Left cardiac atrium (tissue), 4 donors: ENCODE data around the gene RHOBTB1. TPM values are rescaled to one million over a fixed set of nuclear protein-coding genes. Genes with fewer than 3 reads are reported as not detected.
"Not testable (repeated sequence)": the region's sequence is repeated elsewhere in the genome, so short reads cannot be mapped to it uniquely, and the experiment has no call there.

Experiments
- ATAC-seq, 2 donors: fragments of 200-7000 bp; cut with Tn5 transposase; one replicate each; pipeline ENCODE4 v1.9.1; 2020; ENCODE audit warnings: mild to moderate bottlenecking in 2 of 2, moderate library complexity in 2 of 2
- DNase-seq: peaks from one replicate; pipeline ENCODE4 v3.0.0-alpha.2; 2020
- intact Hi-C, 2 donors: fragments of 100-400 bp; cut with DNase I; formaldehyde crosslinking; loops; one replicate each; pipeline versions ENCODE4 v1.14.1 to v1.15.1; 2022 to 2023
- long read RNA-seq: library from polyadenylated mRNA; unstranded; transcript quantifications from one replicate; pipeline ENCODE4 v2.0.0, GENCODE V29; 2021
- total RNA-seq, 2 donors: library from RNA; stranded (reverse); fragmentation: NEBNext Ultra II Directional; extraction: Animal tissue kit (Norgen Biotek cat#: 25700); gene quantifications; one replicate each; pipeline ENCODE4 v1.2.1, GENCODE V29; 2021
- donor health status: DM: no; HTN: yes; CAD: no.
- donor health status: DM: no; HTN: yes; CAD: no; lungs with severe emphysema.
- donor health status: DM: yes; HTN: yes; CAD: no.
- donor health status: Dilated cardiomyopathy.

Gene RHOBTB1
- 10 to 100 TPM in 1 of 2 donors, 1 to 10 TPM in 1; 9.5 to 14.1 TPM for total RNA-seq
- long read RNA-seq, full-length matches to known transcripts: 2 of 5 reads
- long read RNA-seq, partial matches to known transcripts: 1 of 5 reads
- long read RNA-seq, other reads (novel, unspliced or antisense): 2 of 5 reads

DNA sequence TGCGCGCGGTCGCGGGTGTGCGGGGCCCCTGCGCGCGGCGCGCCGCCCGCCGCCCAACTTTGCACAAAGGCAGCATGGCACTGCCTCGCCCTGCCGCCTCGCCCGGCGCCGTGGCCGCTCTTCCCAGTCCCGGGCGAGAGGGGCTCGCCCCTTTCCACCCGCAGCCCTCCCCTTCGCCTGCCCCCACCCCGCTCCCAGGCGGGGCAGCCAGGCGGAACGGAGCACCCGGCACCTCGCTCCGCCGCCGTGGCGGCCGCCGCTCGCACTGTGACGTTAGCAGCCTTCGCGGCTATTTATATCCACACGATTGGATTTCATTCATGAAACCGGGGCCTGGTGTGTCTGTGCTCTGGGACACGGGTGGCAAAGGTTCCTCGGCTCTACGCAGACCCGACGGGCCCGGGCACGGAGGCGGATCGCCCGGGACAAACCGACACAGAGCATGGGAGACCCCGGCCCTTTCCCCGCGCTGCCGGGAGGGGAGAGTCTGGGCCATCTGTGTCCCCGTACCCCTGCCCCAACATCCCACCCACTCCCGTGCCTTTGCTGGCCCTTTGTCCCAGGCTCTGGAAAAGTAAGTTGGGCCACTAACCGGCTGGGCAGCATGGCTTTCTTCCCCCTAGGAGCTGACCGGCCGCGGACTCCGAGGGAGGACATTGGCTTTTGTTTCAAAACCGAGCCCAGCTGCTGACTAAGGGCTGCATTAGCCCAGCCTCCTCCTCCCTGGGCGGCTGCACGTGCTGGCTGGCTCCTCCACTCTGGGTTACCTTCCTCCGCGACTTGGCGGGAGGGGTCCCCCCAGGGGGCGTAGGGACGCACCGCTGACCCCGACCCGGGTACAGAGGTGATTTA is at the start of gene RHOBTB1:
RHOBTB1 (minus strand) TSS at position 128 of the 852 bp plus-strand sequence. CDS start 32,643 bp downstream, outside the sequence.
- intact Hi-C loops: loop anchor here (5.0 to 10.0 kb wide), 2 partner anchors 42 to 59 kb away; no protein-coding TSS in a partner anchor
- ATAC-seq (peak; percentile 90 to 94), DNase-seq (peak; percentile 84)

DNA sequence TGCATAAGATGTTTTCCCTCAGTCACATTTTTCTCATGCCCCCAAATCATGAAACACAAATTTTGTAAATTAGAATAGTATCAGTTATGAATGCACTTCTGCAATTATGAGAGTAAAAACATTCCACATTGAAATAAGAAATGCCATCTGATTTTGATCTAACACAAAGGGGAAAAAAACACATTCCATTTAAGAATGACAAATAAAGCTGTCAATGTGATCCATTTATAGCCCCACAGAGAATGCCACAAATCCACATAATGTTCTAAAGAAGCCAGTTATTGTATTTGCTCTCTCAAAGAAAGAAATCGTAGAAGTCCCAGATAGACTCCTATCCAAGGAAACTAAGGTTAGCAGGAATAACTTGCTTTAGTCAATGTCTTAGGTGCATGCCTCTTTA is 48.7 kb upstream of the RHOBTB1 start:
- intact Hi-C loops: no loop called here
- DNase-seq (no peak), ATAC-seq (no peak)

GRCh38 chr10:60990663-60991062 is 46.7 kb upstream of the RHOBTB1 start:
- intact Hi-C loops: no loop called here
- no peak for ATAC-seq

DNA sequence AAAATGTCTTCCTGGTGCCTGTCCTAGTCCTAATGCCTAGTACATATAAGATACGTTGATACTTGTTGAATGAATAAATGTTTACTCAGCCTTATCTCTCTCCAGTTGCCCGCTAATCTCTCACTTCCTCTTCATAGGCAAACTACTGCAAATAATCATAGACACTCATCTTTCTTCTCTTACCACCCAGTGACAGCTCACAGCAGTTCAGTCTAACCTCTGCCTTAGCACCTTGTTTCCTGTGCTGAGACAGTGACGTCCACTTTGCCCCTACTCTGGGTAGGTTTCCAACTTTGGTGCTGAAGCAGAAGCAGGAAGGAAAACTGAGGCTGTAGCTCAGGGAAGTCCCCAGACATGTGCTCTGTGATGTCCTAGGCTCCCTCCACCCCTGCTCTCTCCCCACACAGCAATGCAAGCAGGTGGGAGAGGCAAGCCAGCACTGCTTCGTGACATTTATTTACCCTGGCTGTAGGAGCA is 45.5 kb upstream of the RHOBTB1 start:
- intact Hi-C loops: no loop called here
- ATAC-seq (no peak), DNase-seq (no peak)

More at GRCh38 chr10:60990663-60991062, 46.7 kb upstream of the RHOBTB1 start:
- no peak for DNase-seq

DNA sequence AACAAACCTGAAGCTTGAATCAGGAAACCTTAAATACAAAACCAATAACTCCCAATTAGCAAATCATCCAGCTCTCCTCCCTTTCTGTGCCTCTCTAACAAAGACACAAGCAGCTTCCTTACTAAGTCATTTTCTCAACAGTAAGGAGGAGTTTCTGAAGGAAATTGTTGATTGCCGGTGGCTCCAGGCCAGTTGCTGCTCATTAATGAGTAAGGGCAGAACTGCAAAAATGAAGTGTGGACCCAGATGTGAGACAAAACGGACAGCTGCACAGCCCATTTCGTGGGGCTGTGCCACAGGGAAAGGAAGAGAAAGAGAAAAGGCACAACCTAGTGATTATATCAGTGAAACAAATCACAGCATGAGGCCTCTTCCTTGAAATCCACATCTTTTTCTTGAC is 42.8 kb upstream of the RHOBTB1 start:
- DNase-seq: no peak
- intact Hi-C loops: no loop called here

DNA sequence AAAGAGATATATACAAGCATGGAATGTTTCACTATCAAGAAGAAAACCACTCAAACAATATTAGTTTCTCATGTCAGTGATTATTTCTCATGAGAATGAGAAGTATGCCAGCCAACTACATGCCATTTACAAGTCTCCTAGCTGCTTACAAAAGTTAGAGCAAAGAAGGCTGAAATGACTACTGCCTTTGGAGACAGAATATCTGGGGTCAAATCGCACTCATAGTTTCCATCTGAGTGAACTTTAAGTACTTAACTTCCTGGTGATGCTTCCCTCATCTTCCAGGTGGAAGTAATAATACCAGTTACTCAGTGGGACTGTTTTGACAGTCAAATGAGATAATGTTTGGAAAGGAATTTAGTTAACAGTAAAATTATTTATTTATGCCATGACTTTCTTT is 42.0 kb upstream of the RHOBTB1 start:
- intact Hi-C loops: no loop called here
- DNase-seq: no peak
- no peak for ATAC-seq

More for the DNA sequence above, 42.8 kb upstream of the RHOBTB1 start:
- ATAC-seq: no peak

DNA sequence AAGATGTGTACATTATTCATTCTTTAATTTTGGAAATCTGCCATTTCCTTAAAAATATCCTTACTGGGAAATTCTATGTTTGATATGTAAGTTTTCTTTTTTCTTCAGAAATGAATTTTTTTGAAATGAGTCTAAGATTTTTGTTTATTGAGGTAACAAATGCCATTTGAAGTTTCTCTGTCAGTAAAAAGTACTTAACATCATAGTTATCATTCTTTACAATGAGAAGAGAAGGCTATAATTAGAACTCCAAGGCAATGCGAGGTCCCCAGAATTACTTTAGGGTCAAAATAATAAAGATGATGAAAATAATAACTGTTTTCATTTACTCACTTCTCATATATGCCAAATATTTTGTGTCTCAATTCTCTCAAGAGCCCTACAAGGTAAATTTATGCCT is 37.0 kb upstream of the RHOBTB1 start:
- no peak for DNase-seq
- ATAC-seq: no peak
- intact Hi-C loops: no loop called here

DNA sequence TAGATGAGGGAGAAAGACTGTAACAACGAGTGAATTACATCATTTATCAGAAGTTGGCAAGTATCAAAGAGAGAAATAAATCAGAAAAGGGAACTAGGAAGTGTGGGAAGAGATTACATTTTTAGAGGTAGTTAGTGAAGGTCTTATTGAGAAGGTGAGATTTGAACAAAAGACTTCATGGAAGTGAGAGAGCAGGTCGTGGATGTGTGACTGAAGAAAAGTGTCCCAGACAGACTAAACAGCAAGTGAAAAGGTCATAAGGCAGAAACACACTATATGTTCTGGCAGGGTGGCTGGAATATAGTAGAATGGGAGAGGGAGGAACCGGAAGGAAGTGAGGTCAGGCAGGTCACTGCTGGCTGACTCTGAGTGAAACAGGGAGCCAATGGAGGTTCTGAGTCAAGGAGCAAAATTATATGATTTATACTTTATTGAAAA is 35.7 kb upstream of the RHOBTB1 start:
- DNase-seq (no peak), ATAC-seq (no peak)
- intact Hi-C loops: no loop called here

- ATAC-seq: no peak
- intact Hi-C loops: no loop called here
- no peak for DNase-seq
Measured at GRCh38 chr10:60978287-60979115, 34.5 kb upstream of the RHOBTB1 start.

GRCh38 chr10:60977161-60978122 is 33.5 kb upstream of the RHOBTB1 start:
- DNase-seq (no peak), ATAC-seq (no peak)
- intact Hi-C loops: no loop called here

DNA sequence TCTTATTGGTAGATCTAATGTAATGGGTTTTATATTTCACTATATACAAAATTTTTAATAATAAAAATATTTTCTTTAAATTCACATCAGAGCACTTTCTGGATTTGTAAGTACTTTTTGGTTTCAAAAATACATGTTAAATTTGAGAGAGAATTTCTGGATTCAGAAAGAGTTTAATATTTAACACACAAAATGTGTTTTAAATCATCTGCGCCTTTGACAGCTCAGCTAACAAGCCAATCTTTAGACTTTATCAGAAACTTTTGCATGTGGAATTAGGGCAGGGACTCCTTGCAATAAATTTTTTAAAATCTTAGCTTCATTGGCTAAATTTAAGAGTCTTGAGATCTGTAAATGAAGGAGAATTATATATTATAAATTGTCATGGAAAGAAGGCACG is 32.7 kb upstream of the RHOBTB1 start:
- intact Hi-C loops: no loop called here
- DNase-seq (no peak), ATAC-seq (no peak)

DNA sequence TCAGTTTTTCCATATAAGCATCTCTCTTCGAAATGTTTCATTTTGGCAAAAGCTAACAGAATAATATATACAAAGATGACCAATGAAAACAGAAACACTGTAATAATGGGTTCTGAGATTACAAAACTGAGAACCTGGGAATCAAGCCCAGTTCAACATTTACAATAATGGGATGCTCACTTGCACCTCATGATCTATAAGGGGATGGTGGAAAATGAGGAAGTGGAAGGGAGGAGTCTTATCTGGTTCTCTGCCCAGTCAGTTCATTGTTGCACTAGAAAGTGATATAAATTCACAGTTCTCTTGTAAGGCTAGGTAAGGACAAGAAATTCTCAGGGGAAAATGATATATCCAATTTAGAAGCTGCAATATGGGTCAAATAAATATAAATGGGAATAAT is 31.7 kb upstream of the RHOBTB1 start:
- ATAC-seq (no peak), DNase-seq (no peak)
- intact Hi-C loops: no loop called here

DNA sequence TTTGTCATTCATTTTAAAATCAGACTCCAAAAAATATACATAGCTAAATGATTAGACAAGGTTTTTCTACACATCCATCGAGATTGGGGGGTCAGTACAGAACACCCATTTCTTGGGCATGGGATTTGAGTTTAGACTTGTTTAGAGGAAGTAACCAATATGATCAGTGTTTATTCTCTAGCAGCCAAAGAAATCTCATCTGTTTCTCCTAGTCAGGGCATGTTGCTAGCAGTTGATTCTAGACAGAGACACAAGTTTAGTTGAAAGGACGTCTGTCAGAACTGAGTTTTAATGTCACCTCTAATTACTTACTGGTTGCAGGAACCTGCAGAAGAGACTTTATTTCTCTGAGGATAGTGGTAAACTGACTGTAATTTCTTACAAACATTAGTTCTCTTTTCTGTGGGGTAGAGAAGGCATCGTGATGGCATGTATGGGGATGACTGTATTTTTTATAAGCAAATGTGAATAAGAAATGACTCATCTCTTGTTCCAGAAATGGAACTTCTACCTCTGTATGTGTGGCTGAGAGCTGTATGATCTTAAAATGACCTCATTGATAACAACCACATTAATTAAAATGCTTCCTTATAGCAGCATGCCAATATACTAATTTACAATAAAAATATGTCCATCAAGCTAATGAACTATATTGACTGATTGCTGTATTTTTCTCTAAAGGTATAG is 30.6 kb upstream of the RHOBTB1 start:
- ATAC-seq (no peak), DNase-seq (no peak)
- intact Hi-C loops: no loop called here

DNA sequence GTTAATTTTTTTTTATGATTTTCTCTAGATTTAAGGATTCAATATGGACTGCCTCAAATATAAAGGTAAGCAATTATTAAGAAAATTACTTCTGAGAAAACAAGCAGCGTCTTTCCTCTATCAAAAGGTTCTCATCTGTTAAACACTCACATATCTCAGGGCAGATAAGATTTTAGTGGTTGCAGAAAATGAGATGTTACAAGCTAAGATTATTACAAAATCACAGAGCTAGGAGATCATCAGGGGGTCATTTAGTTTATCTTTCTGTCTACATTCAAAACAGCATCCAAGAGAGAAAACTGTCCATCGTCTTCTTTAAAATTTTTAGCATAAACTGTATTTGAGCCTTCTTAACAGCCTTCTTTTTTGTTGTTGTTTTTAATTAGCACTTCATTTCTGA is 29.1 kb upstream of the RHOBTB1 start:
- intact Hi-C loops: no loop called here
- ATAC-seq: no peak

DNA sequence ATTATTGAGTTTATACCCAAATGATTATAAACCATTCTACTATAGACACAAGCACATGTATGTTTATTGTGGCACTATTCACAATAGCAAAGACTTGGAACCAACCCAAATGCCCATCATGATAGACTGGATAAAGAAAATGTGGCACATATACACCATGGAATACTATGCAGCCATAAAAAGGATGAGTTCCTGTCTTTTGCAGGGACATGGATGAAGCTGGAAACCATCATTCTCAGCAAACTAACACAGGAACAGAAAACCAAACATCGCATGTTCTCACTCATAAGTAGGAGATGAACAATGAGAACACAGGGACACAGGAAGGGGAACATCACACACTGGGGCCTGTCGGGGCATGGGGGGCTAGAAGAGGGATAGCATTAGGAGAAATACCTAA is 28.2 kb upstream of the RHOBTB1 start:
- ATAC-seq, DNase-seq, intact Hi-C loops: not testable (repeated sequence)

More for the DNA sequence above, 29.1 kb upstream of the RHOBTB1 start:
- no peak for DNase-seq

DNA sequence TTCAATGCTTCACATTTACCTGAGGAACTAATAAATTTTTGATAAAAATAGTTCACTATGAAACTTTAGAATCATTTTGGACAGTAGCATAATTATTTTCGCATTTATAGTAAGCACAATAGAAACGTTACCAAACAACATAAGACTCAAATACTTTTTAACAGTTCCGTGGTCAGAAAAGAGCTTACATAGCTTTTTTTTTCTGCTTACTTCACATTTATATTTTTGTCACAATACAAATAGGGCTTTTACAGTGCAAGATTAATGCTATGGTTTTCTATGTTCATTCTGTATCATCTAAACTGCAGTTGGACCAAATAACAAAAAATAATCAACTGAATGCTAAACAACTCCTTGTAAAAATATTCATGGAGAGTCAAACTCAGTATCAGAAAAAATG is 26.5 kb upstream of the RHOBTB1 start:
- DNase-seq (no peak), ATAC-seq (no peak)
- intact Hi-C loops: no loop called here

- ATAC-seq: no peak
- no peak for DNase-seq
- intact Hi-C loops: loop anchor here in 1 of 2 donors (10.0 kb wide), 1 partner anchor 316 kb away; no protein-coding TSS in a partner anchor
Measured at GRCh38 chr10:60968504-60968903, 24.5 kb upstream of the RHOBTB1 start.
